GM15510 (cell line): Measurements from ENCODE around the gene SYT1.

Experiments
- POLR2A ChIP-seq: IDR thresholded peaks from 3 replicates; pipeline ENCODE4 v1.6.1; 2011; ENCODE audit warnings: borderline replicate concordance; ENCODE audit not compliant: insufficient read length; ENCODE audit errors: extremely low read depth

The SYT1 gene

GRCh38 chr12:79119796-79120195 lies 255.2 kb downstream of the SYT1 start:
- no peak for TF ChIP-seq POLR2A

GRCh38 chr12:79121486-79121885 lies 256.9 kb downstream of the SYT1 start:
- no peak for TF ChIP-seq POLR2A

- TF ChIP-seq POLR2A = no peak
Measured at GRCh38 chr12:79124385-79124784, 259.8 kb downstream of the SYT1 start.

GRCh38 chr12:79125358-79125757 lies 260.8 kb downstream of the SYT1 start:
- no peak for TF ChIP-seq POLR2A

- no peak for TF ChIP-seq POLR2A
Measured at GRCh38 chr12:79127271-79127751, 262.7 kb downstream of the SYT1 start.

- no peak for TF ChIP-seq POLR2A
Measured at GRCh38 chr12:79128956-79129355, 264.4 kb downstream of the SYT1 start.

- TF ChIP-seq POLR2A = no peak
Measured at GRCh38 chr12:79138872-79139271, 274.3 kb downstream of the SYT1 start.

GRCh38 chr12:79140711-79141110 lies 276.1 kb downstream of the SYT1 start:
- no peak for TF ChIP-seq POLR2A

- TF ChIP-seq POLR2A = no peak
Measured at GRCh38 chr12:79141776-79142175, 277.2 kb downstream of the SYT1 start.

GRCh38 chr12:79143803-79144202 lies 279.2 kb downstream of the SYT1 start:
- TF ChIP-seq POLR2A = no peak

- TF ChIP-seq POLR2A = no peak
Measured at GRCh38 chr12:79151956-79152355, 287.4 kb downstream of the SYT1 start.

- TF ChIP-seq POLR2A = no peak
Measured at GRCh38 chr12:79155683-79156082, 291.1 kb downstream of the SYT1 start.

- TF ChIP-seq POLR2A = no peak
Measured at GRCh38 chr12:79156846-79157463, 292.4 kb downstream of the SYT1 start.

GRCh38 chr12:79161249-79161934 lies 296.8 kb downstream of the SYT1 start:
- no peak for TF ChIP-seq POLR2A

- TF ChIP-seq POLR2A = no peak
Measured at GRCh38 chr12:79162147-79162772, 297.7 kb downstream of the SYT1 start.

- TF ChIP-seq POLR2A = no peak
Measured at GRCh38 chr12:79162948-79163347, 298.4 kb downstream of the SYT1 start.
